Common myeloid progenitor, CD34-positive (primary cell): ENCODE results near the gene CD1B.

Experiments used
- CTCF ChIA-PET: fragments of 350-600 bp; sonication (Branson Sonifier 250); formaldehyde crosslinking; loops from one replicate; lab custom pipeline; 2021; ENCODE audit warnings: antibody characterized with exemption; lab: Charles Lee
- POLR2A ChIA-PET: fragments of 350-600 bp; sonication (Branson Sonifier 250); formaldehyde crosslinking; loops from one replicate; lab custom pipeline; 2021; ENCODE audit warnings: antibody characterized with exemption; lab: Charles Lee
- DNase-seq, 3 donors: peaks; one replicate each; pipeline versions ENCODE4 v3.0.0 to v3.0.0-alpha.2; 2013
- H3K27ac ChIP-seq, 2 experiments: 1 replicate in 1 of 2; 2 replicates in 1 of 2; pipeline ENCODE4 v1.7.0; 2013; ENCODE audit warnings: inconsistent platforms in 2 of 2, low read length in 2 of 2, mild to moderate bottlenecking in 2 of 2, low read depth in 1 of 2, moderate library complexity in 1 of 2; ENCODE audit not compliant: severe bottlenecking in 2 of 2, insufficient read depth in 1 of 2, poor library complexity in 1 of 2
- H3K27me3 ChIP-seq, 5 experiments: replicated peaks in 2 of 5; 1 replicate in 3 of 5; 2 replicates in 2 of 5; pipeline versions ENCODE4 v1.6.1 to v1.7.0; 2013; ENCODE audit warnings: low read length in 4 of 5, mild to moderate bottlenecking in 2 of 5, moderate library complexity in 2 of 5, inconsistent platforms in 1 of 5; ENCODE audit not compliant: insufficient read depth in 5 of 5, control insufficient read depth in 4 of 5
- H3K36me3 ChIP-seq, 4 experiments: 1 replicate in 2 of 4; 2 replicates in 2 of 4; pipeline versions ENCODE4 v1.6.1 to v1.7.0; 2013; ENCODE audit warnings: low read length in 3 of 4, control low read depth in 1 of 4, mild to moderate bottlenecking in 1 of 4; ENCODE audit not compliant: control insufficient read depth in 4 of 4, insufficient read depth in 4 of 4
- H3K4me1 ChIP-seq, 4 experiments: 1 replicate in 3 of 4; 2 replicates in 1 of 4; pipeline versions ENCODE4 v1.6.1 to v1.7.1; 2013; ENCODE audit warnings: low read length in 3 of 4, mild to moderate bottlenecking in 3 of 4, control low read depth in 1 of 4, inconsistent platforms in 1 of 4, moderate library complexity in 1 of 4; ENCODE audit not compliant: control insufficient read depth in 4 of 4, insufficient read depth in 4 of 4; ENCODE audit errors: control extremely low read depth in 1 of 4
- H3K4me3 ChIP-seq, 7 experiments: 1 replicate in 4 of 7; 2 replicates in 3 of 7; pipeline versions ENCODE4 v1.5.1 to v1.7.0; 2013; ENCODE audit warnings: mild to moderate bottlenecking in 7 of 7, low read length in 6 of 7, moderate library complexity in 6 of 7, inconsistent platforms in 2 of 7, low read depth in 2 of 7, control low read depth in 1 of 7; ENCODE audit not compliant: insufficient read depth in 4 of 7, control insufficient read depth in 1 of 7; ENCODE audit errors: extremely low read depth in 1 of 7
- H3K9me3 ChIP-seq, 5 experiments: 1 replicate in 4 of 5; 2 replicates in 1 of 5; pipeline versions ENCODE4 v1.6.1 to v1.7.1; 2013; ENCODE audit warnings: low read length in 4 of 5, mild to moderate bottlenecking in 2 of 5, inconsistent platforms in 1 of 5, low read depth in 1 of 5, moderate library complexity in 1 of 5; ENCODE audit not compliant: control insufficient read depth in 4 of 5, insufficient read depth in 2 of 5; ENCODE audit errors: control extremely low read depth in 1 of 5
- WGBS: methylation state at CpG from one replicate; pipeline ENCODE4 v1.1.5; 2013; ENCODE audit not compliant: insufficient coverage; 5-methylcytosine and 5-hydroxymethylcytosine counted together

The CD1B gene

DNA sequence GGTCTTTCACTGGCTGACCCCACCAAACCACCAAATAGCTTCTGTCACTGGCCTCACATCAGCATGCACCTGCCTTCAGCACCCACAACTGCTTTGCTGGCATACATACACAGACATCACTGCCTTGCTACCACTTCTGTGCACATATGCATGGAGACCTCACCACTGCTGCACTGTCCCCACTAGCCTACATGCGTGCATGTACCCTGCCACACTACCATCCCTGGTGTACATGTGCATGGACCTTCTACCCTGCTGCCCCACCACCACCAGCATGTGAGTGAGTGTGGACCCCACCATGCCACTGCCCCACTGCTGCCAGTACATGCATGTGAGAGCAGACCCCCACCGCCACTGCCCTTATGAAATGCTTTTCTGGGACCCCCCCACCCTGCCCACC, 35.5 kb downstream of the CD1B start:
- H3K27ac ChIP-seq: no peak overlapping the region
- CTCF ChIA-PET: interaction anchor here (1.5 kb wide), 1 partner anchor 34 kb away, joined by 3 read pairs; no protein-coding TSS in a partner anchor
- H3K4me3 ChIP-seq: no peak overlapping the region
- DNase-seq: no peak
- 100% methylated on average over 2 of the region's 2 CpGs for WGBS
- peaks cover 0 to 6% (median under 1%) of the 10 kb centered on the region in 4 experiments for H3K4me1 ChIP-seq
- H3K27me3 ChIP-seq: peaks cover 0 to 3% (median 0%) of the 10 kb centered on the region in 5 experiments
- H3K9me3 ChIP-seq: peaks cover 0 to 18% (median 3%) of the 10 kb centered on the region in 5 experiments
- POLR2A ChIA-PET: no interaction called here
- no peaks in the 10 kb centered on the region for H3K36me3 ChIP-seq

DNA sequence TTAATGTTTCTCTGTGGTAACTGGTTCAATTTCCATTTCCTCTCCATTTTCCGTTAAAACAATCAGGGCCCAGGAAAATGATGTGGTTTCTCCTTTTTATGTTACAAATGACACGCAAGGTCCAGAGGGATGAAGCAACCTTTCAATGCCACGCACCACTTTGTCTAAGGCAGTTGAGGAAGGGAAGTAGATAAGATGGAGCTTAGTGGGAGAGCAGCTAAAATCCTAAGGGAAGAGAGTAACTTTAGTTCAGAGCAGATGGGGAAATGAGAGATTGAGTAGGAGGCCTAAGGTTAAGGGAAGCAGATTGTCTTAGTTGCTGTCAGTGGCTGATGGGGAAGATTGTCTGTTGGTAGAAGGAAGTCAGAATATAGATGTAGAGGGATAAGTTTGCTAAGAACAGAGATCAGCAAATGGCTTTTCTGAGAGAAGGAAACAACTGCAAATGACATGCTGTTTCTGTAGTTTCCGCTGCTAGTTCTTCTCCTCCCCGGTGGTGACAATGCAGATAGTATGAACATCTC, 40.9 kb downstream of the CD1B start:
- DNase-seq: peak in 2 of 3 donors; percentile 22 to 26
- peaks cover 7 to 43% (median 15%) of the 10 kb centered on the region in 4 experiments for H3K4me1 ChIP-seq
- peak overlapping the region in 1 of 7 experiments; percentile 14 for H3K4me3 ChIP-seq
- H3K9me3 ChIP-seq: no peaks in the 10 kb centered on the region
- ChIA-PET CTCF (interaction anchor here (1.2 kb wide), 1 partner anchor 8 kb away, joined by 3 read pairs; no protein-coding TSS in a partner anchor), POLR2A (no interaction called here)
- H3K36me3 ChIP-seq: no peaks in the 10 kb centered on the region
- H3K27ac ChIP-seq: no peak overlapping the region
- 57% methylated on average over 3 of the region's 5 CpGs for WGBS
- H3K27me3 ChIP-seq: peaks cover 0 to 3% (median 0%) of the 10 kb centered on the region in 5 experiments

DNA sequence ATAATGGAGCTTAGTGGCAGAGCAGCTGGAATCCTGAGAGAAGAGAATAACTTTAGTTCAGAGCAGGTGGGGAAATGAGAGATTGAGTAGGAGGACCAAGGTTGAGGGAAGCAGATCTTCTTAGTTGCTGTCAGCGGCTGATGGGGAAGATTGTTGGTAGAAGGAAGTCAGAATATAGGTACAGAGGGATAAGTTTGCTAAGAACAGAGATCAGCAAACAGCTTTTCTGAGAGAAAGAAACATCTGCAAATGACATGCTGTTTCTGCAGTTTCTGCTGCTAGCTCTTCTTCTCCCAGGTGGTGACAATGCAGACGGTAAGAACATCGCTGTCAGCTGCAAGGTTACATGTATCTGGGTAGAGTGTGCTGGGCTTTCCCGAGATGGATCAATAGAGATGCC, 41.5 kb downstream of the CD1B start, which contains the start of gene CD1C:
Gene CD1C (plus strand): TSS at position 113 of the 400 bp plus-strand sequence. CDS start 142 bp downstream, at position 255.
- Histone ChIP-seq H3K27me3 (peaks cover 0 to 2% (median 0%) of the 10 kb centered on the region in 5 experiments), H3K4me1 (peaks cover 12 to 49% (median 17%) of the 10 kb centered on the region in 4 experiments), H3K4me3 (peak within 1 kb of the TSS in 1 of 7 experiments; percentile 14), H3K36me3 (no peaks in the 10 kb centered on the region), H3K9me3 (no peaks in the 10 kb centered on the region), H3K27ac (no peak within 1 kb of the TSS)
- ChIA-PET CTCF (interaction anchor here (1.2 kb wide), 1 partner anchor 9 kb away, joined by 3 read pairs; no protein-coding TSS in a partner anchor), POLR2A (no interaction called here)
- DNase-seq: no peak
- 95% methylated on average over 2 of the region's 4 CpGs for WGBS

DNA sequence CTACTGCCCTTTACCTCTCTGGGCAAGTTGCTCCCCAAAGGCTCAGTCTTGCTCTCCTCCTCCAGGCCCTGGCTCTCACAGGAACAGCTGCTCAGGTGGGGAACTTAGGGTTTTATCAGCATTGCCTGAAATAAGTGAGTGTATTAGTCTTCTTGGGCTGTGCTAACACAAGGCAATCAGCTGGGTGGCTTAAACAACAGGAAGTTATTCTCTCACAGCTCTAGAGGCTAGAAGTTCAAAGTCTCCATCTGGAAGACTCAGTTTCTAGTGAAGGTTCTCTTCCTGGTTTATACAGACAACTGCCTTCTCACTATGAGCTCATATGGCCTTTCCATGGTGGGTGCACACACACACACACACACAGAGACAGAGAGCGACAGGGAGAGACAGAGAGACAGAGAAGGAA, 44.4 kb downstream of the CD1B start:
- H3K27me3 ChIP-seq: peaks cover 0 to 2% (median 0%) of the 10 kb centered on the region in 5 experiments
- no peak overlapping the region for H3K4me3 ChIP-seq
- WGBS: no CpG with 5 or more reads among the region's 1 CpG
- CTCF ChIA-PET: interaction anchor here (1.2 kb wide), 1 partner anchor 42 kb away, joined by 3 read pairs; no protein-coding TSS in a partner anchor
- H3K27ac ChIP-seq: no peak overlapping the region
- DNase-seq: peak in 1 of 3 donors; percentile 14
- no peaks in the 10 kb centered on the region for H3K36me3 ChIP-seq
- H3K4me1 ChIP-seq: peaks cover 12 to 66% (median 22%) of the 10 kb centered on the region in 4 experiments
- peaks cover 0 to 7% (median 0%) of the 10 kb centered on the region in 5 experiments for H3K9me3 ChIP-seq
- POLR2A ChIA-PET: no interaction called here

DNA sequence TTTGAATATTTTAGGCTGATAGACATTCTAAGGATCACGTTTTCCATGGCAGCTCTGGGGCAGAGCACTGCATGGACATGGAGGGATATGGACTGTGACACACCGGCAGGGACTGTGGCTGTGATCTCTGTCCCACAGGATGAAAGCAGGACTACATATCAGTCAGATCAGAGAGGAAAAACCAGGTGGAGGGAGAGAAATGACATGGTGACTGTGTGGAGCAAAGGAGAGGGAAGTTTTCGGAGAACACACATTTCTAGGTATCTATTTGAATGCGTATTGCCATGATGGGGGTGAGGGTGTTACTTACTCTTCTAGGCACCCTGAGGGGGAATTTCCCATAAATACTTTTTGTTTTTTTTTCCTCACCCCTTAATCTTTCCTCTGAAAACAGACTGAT, 44.8 kb downstream of the CD1B start:
- 88% methylated on average over 3 of the region's 4 CpGs for WGBS
- peaks cover 12 to 66% (median 22%) of the 10 kb centered on the region in 4 experiments for H3K4me1 ChIP-seq
- CTCF ChIA-PET: interaction anchor here (1.2 kb wide), 1 partner anchor 43 kb away, joined by 3 read pairs; no protein-coding TSS in a partner anchor
- no peak for DNase-seq
- peaks cover 0 to 7% (median 0%) of the 10 kb centered on the region in 5 experiments for H3K9me3 ChIP-seq
- no peaks in the 10 kb centered on the region for H3K36me3 ChIP-seq
- H3K4me3 ChIP-seq: no peak overlapping the region
- no peak overlapping the region for H3K27ac ChIP-seq
- H3K27me3 ChIP-seq: peaks cover 0 to 2% (median 0%) of the 10 kb centered on the region in 5 experiments
- POLR2A ChIA-PET: no interaction called here

DNA sequence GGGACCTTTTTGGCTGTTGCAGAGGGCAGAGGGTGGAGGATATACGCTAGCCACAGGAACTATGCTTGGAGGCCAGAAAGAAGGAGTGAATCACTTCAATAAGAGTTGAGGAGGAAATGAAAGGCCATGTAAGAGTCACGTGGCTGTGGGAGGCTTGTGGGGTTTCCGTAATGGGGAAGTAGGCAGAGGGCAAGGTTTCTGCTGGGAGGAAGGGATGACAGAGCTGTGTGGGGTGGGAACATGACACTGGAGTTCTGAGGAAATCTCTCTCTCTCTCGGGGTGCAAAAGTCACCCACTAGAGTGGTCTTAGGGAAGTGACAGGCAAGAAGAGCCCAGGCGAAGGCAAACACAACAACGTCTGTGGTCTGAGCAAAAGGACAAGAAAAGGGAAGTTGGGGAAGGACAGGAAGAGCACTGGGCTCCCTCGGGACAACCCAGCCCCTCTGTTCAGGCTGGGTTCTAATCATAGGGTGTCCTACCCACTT, 45.5 kb downstream of the CD1B start:
- ChIA-PET POLR2A (no interaction called here), CTCF (no interaction called here)
- Histone ChIP-seq H3K27ac (no peak overlapping the region), H3K27me3 (peaks cover 0 to 2% (median 0%) of the 10 kb centered on the region in 5 experiments), H3K4me1 (peaks cover 12 to 60% (median 22%) of the 10 kb centered on the region in 4 experiments), H3K36me3 (no peaks in the 10 kb centered on the region), H3K4me3 (peak overlapping the region in 2 of 7 experiments; percentile 13 to 45), H3K9me3 (peaks cover 0 to 9% (median 0%) of the 10 kb centered on the region in 5 experiments)
- WGBS: 0% methylated on average over 4 of the region's 7 CpGs
- DNase-seq: peak; percentile 83 to 94 (median 92)

DNA sequence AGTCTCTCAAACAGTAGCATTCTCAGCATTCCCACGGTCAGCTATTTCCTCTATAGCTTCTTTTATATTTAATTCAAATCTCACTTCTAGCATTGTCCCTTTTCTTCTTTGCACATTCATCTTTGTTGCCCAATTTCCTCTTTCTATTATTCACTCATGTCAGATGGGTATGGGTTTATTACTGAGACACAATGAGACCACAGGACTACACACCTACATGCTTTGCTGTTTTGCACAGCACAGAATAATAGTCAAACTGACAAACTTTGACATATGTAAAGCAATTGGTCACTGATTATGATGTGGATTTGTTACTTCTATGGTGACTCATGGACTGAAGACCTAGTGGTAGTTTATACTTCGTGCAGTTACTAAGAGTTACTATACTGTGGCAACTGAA, 47.4 kb downstream of the CD1B start:
- no peak overlapping the region for H3K27ac ChIP-seq
- ChIA-PET CTCF (no interaction called here), POLR2A (interaction anchor here (0.6 kb wide), 1 partner anchor 44 kb away, joined by 7 read pairs; no protein-coding TSS in a partner anchor)

More for the DNA sequence above, 47.4 kb downstream of the CD1B start:
- Histone ChIP-seq H3K9me3 (peaks cover 0 to 18% (median 7%) of the 10 kb centered on the region in 5 experiments), H3K4me1 (peaks cover 12 to 45% (median 19%) of the 10 kb centered on the region in 4 experiments), H3K36me3 (no peaks in the 10 kb centered on the region), H3K27me3 (peaks cover 0 to 2% (median 0%) of the 10 kb centered on the region in 5 experiments), H3K4me3 (no peak overlapping the region)
- 52% methylated on average over 2 of the region's 2 CpGs for WGBS
- peak in 2 of 3 donors; percentile 37 to 58 for DNase-seq
